ENCODE measurements around the gene MCF2L2.
"Not testable (repeated sequence)": the region's sequence is repeated elsewhere in the genome, so short reads cannot be mapped to it uniquely, and the experiment has no call there.

Gene MCF2L2

GRCh38 chr3:183182073-183182472, 246.3 kb downstream of the MCF2L2 start:
- H3K4me3 ChIP-seq (ENCODE audit: control insufficient read depth, low read depth, low read length) = no peak overlapping the region
- TF ChIP-seq CTCF (conservative IDR thresholded peaks at IDR 0.05; ENCODE audit: control insufficient read depth, insufficient read depth, low read depth, low read length) = no peak
- DNase-seq (ENCODE audit: low read depth) = no peak

GRCh38 chr3:183181606-183182005, 246.8 kb downstream of the MCF2L2 start:
- no peak overlapping the region for H3K4me3 ChIP-seq (ENCODE audit: control insufficient read depth, low read depth, low read length)
- DNase-seq (ENCODE audit: low read depth) = no peak
- no peak for TF ChIP-seq CTCF (conservative IDR thresholded peaks at IDR 0.05; ENCODE audit: control insufficient read depth, insufficient read depth, low read depth, low read length)

GRCh38 chr3:183180784-183181295, 247.6 kb downstream of the MCF2L2 start:
- TF ChIP-seq CTCF (conservative IDR thresholded peaks at IDR 0.05; ENCODE audit: control insufficient read depth, insufficient read depth, low read depth, low read length) = no peak
- no peak overlapping the region for H3K4me3 ChIP-seq (ENCODE audit: control insufficient read depth, low read depth, low read length)
- no peak for DNase-seq (ENCODE audit: low read depth)

- no peak for TF ChIP-seq CTCF (conservative IDR thresholded peaks at IDR 0.05; ENCODE audit: control insufficient read depth, insufficient read depth, low read depth, low read length)
- peak; percentile 37 for DNase-seq (ENCODE audit: low read depth)
- H3K4me3 ChIP-seq (ENCODE audit: control insufficient read depth, low read depth, low read length) = peak overlapping the region; percentile 65
Observed at GRCh38 chr3:183180110-183180783, 248.2 kb downstream of the MCF2L2 start.

- H3K4me3 ChIP-seq (ENCODE audit: control insufficient read depth, low read depth, low read length) = peak overlapping the region; percentile 65
- not testable (repeated sequence) for DNase-seq (ENCODE audit: low read depth)
Observed at GRCh38 chr3:183179550-183179908, 248.9 kb downstream of the MCF2L2 start.

GRCh38 chr3:183178833-183179549, 249.4 kb downstream of the MCF2L2 start:
- no peak for TF ChIP-seq CTCF (conservative IDR thresholded peaks at IDR 0.05; ENCODE audit: control insufficient read depth, insufficient read depth, low read depth, low read length)
- peak; percentile 50 for DNase-seq (ENCODE audit: low read depth)
- H3K4me3 ChIP-seq (ENCODE audit: control insufficient read depth, low read depth, low read length) = peak overlapping the region; percentile 65

- no peak for TF ChIP-seq CTCF (conservative IDR thresholded peaks at IDR 0.05; ENCODE audit: control insufficient read depth, insufficient read depth, low read depth, low read length)
- H3K4me3 ChIP-seq (ENCODE audit: control insufficient read depth, low read depth, low read length) = peak overlapping the region; percentile 65
- DNase-seq (ENCODE audit: low read depth) = no peak
Observed at GRCh38 chr3:183178512-183178832, 249.9 kb downstream of the MCF2L2 start.

Measured in fibroblast of mammary gland (primary cell).